Neutrophil (primary cell): ENCODE measurements around the gene TENM4.

Experiments
- H3K27ac ChIP-seq: fragments of 200-600 bp; sonication (generic); 2 replicates; pipeline ENCODE4 v1.5.1; 2016; ENCODE audit warnings: mild to moderate bottlenecking, moderate library complexity
- H3K27me3 ChIP-seq: fragments of 200-600 bp; sonication (generic); 2 replicates; pipeline ENCODE4 v1.6.0; 2016; ENCODE audit warnings: mild to moderate bottlenecking
- H3K36me3 ChIP-seq: fragments of 200-600 bp; sonication (generic); 2 replicates; pipeline ENCODE4 v1.5.1; 2017
- H3K4me1 ChIP-seq, 2 experiments: fragments of 200-600 bp in 1 of 2; sonication (generic) in 1 of 2; 1 replicate in 1 of 2; 2 replicates in 1 of 2; pipeline versions ENCODE4 v1.5.1 to v1.6.1; 2013 to 2016; ENCODE audit warnings: low read depth in 1 of 2, low read length in 1 of 2, mild to moderate bottlenecking in 1 of 2, moderate library complexity in 1 of 2; ENCODE audit not compliant: control insufficient read depth in 1 of 2, insufficient read depth in 1 of 2
- H3K4me3 ChIP-seq, 2 experiments: fragments of 200-600 bp in 1 of 2; sonication (generic) in 1 of 2; 1 replicate in 1 of 2; 2 replicates in 1 of 2; pipeline ENCODE4 v1.5.1; 2013 to 2016; ENCODE audit warnings: low read depth in 1 of 2, low read length in 1 of 2, mild to moderate bottlenecking in 1 of 2, moderate library complexity in 1 of 2
- H3K9me3 ChIP-seq: fragments of 200-600 bp; sonication (generic); 2 replicates; pipeline ENCODE4 v1.5.1; 2016
- TF ChIP-seq, protein P1 (sequence below): fragments of 200-600 bp; sonication (generic); IDR thresholded peaks from 2 replicates; pipeline ENCODE4 v1.5.1; 2016; ENCODE audit warnings: antibody characterized with exemption

Gene TENM4

GRCh38 chr11:79110321-79110720 lies 330.5 kb downstream of the TENM4 start:
- no peaks in the 10 kb centered on the region for H3K27me3 ChIP-seq
- no peaks in the 10 kb centered on the region for H3K36me3 ChIP-seq
- no peak overlapping the region for H3K27ac ChIP-seq
- TF ChIP-seq, protein P1, sequence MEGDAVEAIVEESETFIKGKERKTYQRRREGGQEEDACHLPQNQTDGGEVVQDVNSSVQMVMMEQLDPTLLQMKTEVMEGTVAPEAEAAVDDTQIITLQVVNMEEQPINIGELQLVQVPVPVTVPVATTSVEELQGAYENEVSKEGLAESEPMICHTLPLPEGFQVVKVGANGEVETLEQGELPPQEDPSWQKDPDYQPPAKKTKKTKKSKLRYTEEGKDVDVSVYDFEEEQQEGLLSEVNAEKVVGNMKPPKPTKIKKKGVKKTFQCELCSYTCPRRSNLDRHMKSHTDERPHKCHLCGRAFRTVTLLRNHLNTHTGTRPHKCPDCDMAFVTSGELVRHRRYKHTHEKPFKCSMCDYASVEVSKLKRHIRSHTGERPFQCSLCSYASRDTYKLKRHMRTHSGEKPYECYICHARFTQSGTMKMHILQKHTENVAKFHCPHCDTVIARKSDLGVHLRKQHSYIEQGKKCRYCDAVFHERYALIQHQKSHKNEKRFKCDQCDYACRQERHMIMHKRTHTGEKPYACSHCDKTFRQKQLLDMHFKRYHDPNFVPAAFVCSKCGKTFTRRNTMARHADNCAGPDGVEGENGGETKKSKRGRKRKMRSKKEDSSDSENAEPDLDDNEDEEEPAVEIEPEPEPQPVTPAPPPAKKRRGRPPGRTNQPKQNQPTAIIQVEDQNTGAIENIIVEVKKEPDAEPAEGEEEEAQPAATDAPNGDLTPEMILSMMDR, result no peak
- no peak overlapping the region for H3K4me3 ChIP-seq
- no peaks in the 10 kb centered on the region for H3K4me1 ChIP-seq
- no peaks in the 10 kb centered on the region for H3K9me3 ChIP-seq

- Histone ChIP-seq H3K4me1 (no peaks in the 10 kb centered on the region), H3K9me3 (no peaks in the 10 kb centered on the region), H3K36me3 (no peaks in the 10 kb centered on the region), H3K27ac (no peak overlapping the region), H3K4me3 (no peak overlapping the region), H3K27me3 (no peaks in the 10 kb centered on the region)
- TF ChIP-seq, protein P1, result no peak
Measured at GRCh38 chr11:79108851-79109250, 332.0 kb downstream of the TENM4 start.

- Histone ChIP-seq H3K4me1 (no peaks in the 10 kb centered on the region), H3K36me3 (no peaks in the 10 kb centered on the region), H3K27me3 (peaks cover 20% of the 10 kb centered on the region), H3K4me3 (no peak overlapping the region), H3K9me3 (no peaks in the 10 kb centered on the region), H3K27ac (no peak overlapping the region)
- TF ChIP-seq, protein P1, result no peak
Measured at GRCh38 chr11:79102840-79103239, 338.0 kb downstream of the TENM4 start.

GRCh38 chr11:79101656-79102055 lies 339.2 kb downstream of the TENM4 start:
- H3K36me3 ChIP-seq, result no peaks in the 10 kb centered on the region
- TF ChIP-seq, protein P1, result no peak
- no peaks in the 10 kb centered on the region for H3K9me3 ChIP-seq
- no peak overlapping the region for H3K4me3 ChIP-seq
- H3K27ac ChIP-seq, result no peak overlapping the region
- H3K27me3 ChIP-seq, result peaks cover 20% of the 10 kb centered on the region
- no peaks in the 10 kb centered on the region for H3K4me1 ChIP-seq

DNA sequence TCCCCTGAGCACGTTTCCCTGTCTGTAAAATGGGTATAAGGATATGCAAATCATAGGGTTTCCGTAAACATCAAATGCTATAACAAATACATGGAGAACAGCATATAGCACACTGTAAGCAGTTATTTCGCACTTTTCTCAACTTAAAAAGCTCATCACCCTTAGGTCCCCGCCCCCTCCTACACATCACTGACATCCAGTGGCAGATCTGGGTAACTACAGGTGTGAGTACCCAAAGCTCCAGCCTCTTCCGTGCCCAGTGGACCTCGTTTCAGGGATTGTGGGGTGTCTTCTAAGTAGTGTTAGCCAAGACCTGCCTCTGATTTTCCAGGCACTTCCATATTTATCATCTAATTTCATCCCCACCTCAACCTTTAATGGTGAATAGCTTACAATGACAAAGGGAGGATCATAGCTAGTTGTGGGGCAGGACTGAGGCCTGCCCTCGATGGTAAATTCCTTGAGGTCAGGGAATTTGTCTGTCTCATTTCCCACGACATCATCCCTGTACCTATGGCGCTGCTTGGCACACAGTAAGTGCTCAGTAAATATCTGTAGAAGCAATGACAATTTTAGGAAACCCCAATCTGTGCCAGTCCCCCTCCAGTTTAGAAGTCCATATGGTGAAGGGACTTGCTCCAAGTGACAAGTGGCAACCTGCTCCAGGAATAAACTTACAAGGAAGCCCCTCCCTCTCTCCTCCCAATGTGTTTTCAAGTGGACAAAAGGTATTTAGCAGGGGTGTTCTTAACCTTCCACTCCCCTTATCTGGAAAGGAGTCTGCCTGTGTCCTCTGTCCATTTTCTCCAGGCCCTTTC lies 340.5 kb downstream of the TENM4 start:
- no peak overlapping the region for H3K27ac ChIP-seq
- H3K9me3 ChIP-seq, result no peaks in the 10 kb centered on the region
- TF ChIP-seq, protein P1, result no peak
- H3K36me3 ChIP-seq, result no peaks in the 10 kb centered on the region
- H3K27me3 ChIP-seq, result peaks cover 20% of the 10 kb centered on the region
- H3K4me1 ChIP-seq, result no peaks in the 10 kb centered on the region
- no peak overlapping the region for H3K4me3 ChIP-seq
